ENCODE measurements around the gene GINS3. TPM values are rescaled to one million over a fixed set of nuclear protein-coding genes. Genes with fewer than 3 reads are reported as not detected.
"Not testable (repeated sequence)": the region's sequence is repeated elsewhere in the genome, so short reads cannot be mapped to it uniquely, and the experiment has no call there.

GINS3 gene
- total RNA-seq, 1 donor from 2014 or later: 1.1 TPM

DNA sequence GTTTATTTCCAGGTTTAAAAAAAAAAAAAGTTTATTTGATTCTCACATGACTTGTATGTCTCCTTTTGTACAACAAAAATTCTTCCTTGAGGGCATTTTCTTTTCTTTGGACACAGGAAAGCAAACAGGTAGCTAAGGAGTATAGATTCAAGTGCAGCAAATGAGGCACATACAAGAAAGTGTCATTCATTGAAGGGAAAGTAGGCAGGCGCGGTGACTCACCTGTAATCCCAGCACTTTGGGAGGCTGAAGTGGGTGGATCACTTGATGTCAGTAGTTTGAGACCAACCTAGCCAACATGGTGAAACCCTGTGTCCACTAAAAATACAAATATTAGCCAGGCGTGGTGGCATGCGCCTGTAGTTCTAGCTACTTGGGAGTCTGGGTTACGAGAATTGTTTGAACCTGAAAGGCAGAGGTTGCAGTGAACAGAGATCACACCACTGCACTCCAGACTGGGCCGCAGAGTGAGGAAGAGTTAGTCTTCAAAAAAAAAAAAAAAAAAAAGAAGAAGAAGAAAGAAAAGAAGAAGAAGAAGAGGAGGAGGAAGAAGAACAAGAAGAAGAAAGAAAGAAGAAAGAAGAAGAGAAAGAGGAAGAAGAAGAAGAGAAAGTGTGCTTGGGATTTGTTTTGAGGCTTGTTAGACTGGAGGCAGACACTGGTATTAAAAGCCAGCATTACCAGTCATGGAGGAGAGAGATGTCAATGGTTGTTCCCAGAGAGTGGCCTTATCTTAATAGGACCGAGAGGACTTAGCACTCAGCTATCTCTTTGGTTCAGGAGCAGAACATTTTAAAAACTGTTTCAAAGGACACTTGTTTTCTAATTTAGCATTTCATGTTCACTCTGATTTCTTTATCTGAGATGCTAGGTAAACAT lies 19.7 kb downstream of the GINS3 start:
- no peak overlapping the region for H3K4me3 ChIP-seq (ENCODE audit: low read depth, low read length)
- TF ChIP-seq, protein P1, sequence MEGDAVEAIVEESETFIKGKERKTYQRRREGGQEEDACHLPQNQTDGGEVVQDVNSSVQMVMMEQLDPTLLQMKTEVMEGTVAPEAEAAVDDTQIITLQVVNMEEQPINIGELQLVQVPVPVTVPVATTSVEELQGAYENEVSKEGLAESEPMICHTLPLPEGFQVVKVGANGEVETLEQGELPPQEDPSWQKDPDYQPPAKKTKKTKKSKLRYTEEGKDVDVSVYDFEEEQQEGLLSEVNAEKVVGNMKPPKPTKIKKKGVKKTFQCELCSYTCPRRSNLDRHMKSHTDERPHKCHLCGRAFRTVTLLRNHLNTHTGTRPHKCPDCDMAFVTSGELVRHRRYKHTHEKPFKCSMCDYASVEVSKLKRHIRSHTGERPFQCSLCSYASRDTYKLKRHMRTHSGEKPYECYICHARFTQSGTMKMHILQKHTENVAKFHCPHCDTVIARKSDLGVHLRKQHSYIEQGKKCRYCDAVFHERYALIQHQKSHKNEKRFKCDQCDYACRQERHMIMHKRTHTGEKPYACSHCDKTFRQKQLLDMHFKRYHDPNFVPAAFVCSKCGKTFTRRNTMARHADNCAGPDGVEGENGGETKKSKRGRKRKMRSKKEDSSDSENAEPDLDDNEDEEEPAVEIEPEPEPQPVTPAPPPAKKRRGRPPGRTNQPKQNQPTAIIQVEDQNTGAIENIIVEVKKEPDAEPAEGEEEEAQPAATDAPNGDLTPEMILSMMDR (IDR thresholded peaks at IDR 0.05; ENCODE audit: insufficient read depth, low read length, severe bottlenecking): no peak
- no peak for FAIRE-seq
- H3K36me3 ChIP-seq (ENCODE audit: control insufficient read depth, insufficient read depth, low read length): no peaks in the 10 kb centered on the region
- DNase-seq (ENCODE audit: low read depth): peak; percentile 72
- no peaks in the 10 kb centered on the region for H3K27me3 ChIP-seq (ENCODE audit: control insufficient read depth, insufficient read depth, low read length)

GRCh38 chr16:58412615-58412970 lies 20.3 kb downstream of the GINS3 start:
- H3K4me3 ChIP-seq (ENCODE audit: low read depth, low read length); DNase-seq (ENCODE audit: low read depth); H3K36me3 ChIP-seq (ENCODE audit: control insufficient read depth, insufficient read depth, low read length); H3K27me3 ChIP-seq (ENCODE audit: control insufficient read depth, insufficient read depth, low read length); FAIRE-seq: not testable (repeated sequence)

DNA sequence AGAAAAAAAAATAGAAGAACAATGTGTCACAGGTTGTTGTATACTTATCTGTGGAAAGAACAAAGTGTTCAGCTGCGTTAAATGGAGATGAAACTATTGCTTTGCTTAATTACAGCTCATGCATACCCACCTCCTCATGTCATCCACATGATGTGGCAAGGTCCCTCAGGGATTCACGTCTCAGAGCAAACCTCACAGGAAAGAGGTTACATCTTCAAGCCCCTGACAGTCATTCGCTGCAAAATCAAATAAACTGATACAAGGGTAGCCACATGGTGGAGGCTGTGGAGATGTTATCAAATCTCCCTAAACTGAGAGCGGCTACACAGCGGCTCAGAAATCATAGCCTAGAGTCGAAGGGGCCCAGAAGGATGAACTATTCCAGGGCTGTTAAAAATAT lies 21.1 kb downstream of the GINS3 start:
- FAIRE-seq (no peak), DNase-seq (ENCODE audit: low read depth) (no peak)
- Histone ChIP-seq H3K36me3 (ENCODE audit: control insufficient read depth, insufficient read depth, low read length) (no peaks in the 10 kb centered on the region), H3K4me3 (ENCODE audit: low read depth, low read length) (no peak overlapping the region), H3K27me3 (ENCODE audit: control insufficient read depth, insufficient read depth, low read length) (no peaks in the 10 kb centered on the region)
- TF ChIP-seq, protein P1 (IDR thresholded peaks at IDR 0.05; ENCODE audit: insufficient read depth, low read length, severe bottlenecking): no peak

GRCh38 chr16:58415003-58415402 lies 22.7 kb downstream of the GINS3 start:
- TF ChIP-seq, protein P1 (IDR thresholded peaks at IDR 0.05; ENCODE audit: insufficient read depth, low read length, severe bottlenecking): no peak
- Histone ChIP-seq H3K36me3 (ENCODE audit: control insufficient read depth, insufficient read depth, low read length) (no peaks in the 10 kb centered on the region), H3K4me3 (ENCODE audit: low read depth, low read length) (no peak overlapping the region), H3K27me3 (ENCODE audit: control insufficient read depth, insufficient read depth, low read length) (no peaks in the 10 kb centered on the region)
- FAIRE-seq: no peak
- DNase-seq (ENCODE audit: low read depth): no peak

- not testable (repeated sequence) for DNase-seq (ENCODE audit: low read depth); H3K27me3 ChIP-seq (ENCODE audit: control insufficient read depth, insufficient read depth, low read length); FAIRE-seq; H3K4me3 ChIP-seq (ENCODE audit: low read depth, low read length); H3K36me3 ChIP-seq (ENCODE audit: control insufficient read depth, insufficient read depth, low read length)
Observed at GRCh38 chr16:58415961-58416360, 23.7 kb downstream of the GINS3 start.

- FAIRE-seq: no peak
Observed at GRCh38 chr16:58417035-58417434, 24.8 kb downstream of the GINS3 start.

More at GRCh38 chr16:58417035-58417434, 24.8 kb downstream of the GINS3 start:
- H3K36me3 ChIP-seq (ENCODE audit: control insufficient read depth, insufficient read depth, low read length): no peaks in the 10 kb centered on the region
- no peaks in the 10 kb centered on the region for H3K27me3 ChIP-seq (ENCODE audit: control insufficient read depth, insufficient read depth, low read length)
- TF ChIP-seq, protein P1 (IDR thresholded peaks at IDR 0.05; ENCODE audit: insufficient read depth, low read length, severe bottlenecking): no peak
- DNase-seq (ENCODE audit: low read depth): no peak
- no peak overlapping the region for H3K4me3 ChIP-seq (ENCODE audit: low read depth, low read length)
